ENCODE results near the gene SLC35B2. TPM values are rescaled to one million over a fixed set of nuclear protein-coding genes. Genes with fewer than 3 reads are reported as not detected.

Gene SLC35B2
- total RNA-seq, 1 experiment from 2014 or later: 28.9 TPM

DNA sequence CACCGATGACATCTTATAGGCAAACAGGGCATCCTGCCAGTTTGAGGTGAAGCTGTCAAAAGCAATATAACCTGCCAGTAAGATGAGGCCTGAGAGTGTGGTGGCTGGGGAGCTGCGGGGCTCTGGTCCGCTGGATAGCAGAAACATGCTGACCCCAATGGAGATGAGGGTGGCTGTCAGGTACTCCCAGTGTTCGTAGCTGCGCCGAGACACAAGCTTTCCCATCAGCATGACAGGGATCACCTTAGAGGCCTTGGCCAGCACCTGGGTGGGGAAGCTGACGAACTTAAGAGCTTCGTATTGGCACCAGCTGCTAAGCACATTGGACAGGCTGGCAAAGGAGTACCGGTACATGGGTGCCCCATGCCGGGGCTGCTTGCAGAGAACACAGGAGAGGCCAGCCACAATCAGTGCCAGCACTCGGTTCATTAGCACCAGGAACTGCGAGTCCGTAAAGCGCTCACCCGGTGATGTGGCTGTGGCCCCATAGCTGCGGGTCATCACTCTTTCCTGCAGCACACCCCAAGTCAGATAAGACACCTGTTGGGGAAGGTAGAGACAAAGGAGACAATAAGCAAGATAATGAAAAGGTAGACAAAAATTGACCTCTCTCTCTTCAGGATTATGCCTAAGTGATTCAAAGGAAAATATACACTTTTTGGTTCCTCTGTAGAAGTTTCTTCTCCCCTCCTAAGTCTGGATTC is 2.1 kb downstream of the SLC35B2 start:
- ChIA-PET POLR2A (interaction anchor here (1.0 to 3.7 kb wide), 6 partner anchors 8 to 36 kb away, joined by 3 to 83 read pairs (median 4); partner anchors contain the start of genes HSP90AB1, SLC29A1 and TMEM151B), CTCF (interaction anchor here (1.0 to 4.4 kb wide), 8 partner anchors 11 to 176 kb away, joined by 3 to 76 read pairs (median 6); partner anchors contain the start of gene HSP90AB1)
- peak overlapping the region; percentile 61 for H3K27ac Mint-ChIP-seq
- peak; percentile 3 for ATAC-seq
- H3K27me3 Mint-ChIP-seq (ENCODE audit: low read depth): no peaks in the 10 kb centered on the region
- no peak for DNase-seq (ENCODE audit: low spot score)
- peak; percentile 53; the same call in 1 of the 2 replicates for TF ChIP-seq NFATC4 (CRISPR knock-in tag; IDR thresholded peaks at IDR 0.05)
- TF ChIP-seq EMX1 (CRISPR knock-in tag; IDR thresholded peaks at IDR 0.05): 0 out of 2 replicates have a peak, but pooled peaks have one; percentile 36
- 0 out of 2 replicates have a peak, but pooled peaks have one; percentile 37 for TF ChIP-seq NR2C2 (CRISPR knock-in tag; IDR thresholded peaks at IDR 0.05)
- no peak for TF ChIP-seq TCF7 (CRISPR knock-in tag; IDR thresholded peaks at IDR 0.05; ENCODE audit: low read depth)
- TF ChIP-seq ZNF671 (CRISPR knock-in tag; IDR thresholded peaks at IDR 0.05): peak; percentile 81; the same call in 1 of the 2 replicates
- no peak for TF ChIP-seq SP1 (CRISPR knock-in tag; conservative IDR thresholded peaks at IDR 0.05)
- no peak for TF ChIP-seq SMAD4 (CRISPR knock-in tag; IDR thresholded peaks at IDR 0.05)
- TF ChIP-seq, protein P1, sequence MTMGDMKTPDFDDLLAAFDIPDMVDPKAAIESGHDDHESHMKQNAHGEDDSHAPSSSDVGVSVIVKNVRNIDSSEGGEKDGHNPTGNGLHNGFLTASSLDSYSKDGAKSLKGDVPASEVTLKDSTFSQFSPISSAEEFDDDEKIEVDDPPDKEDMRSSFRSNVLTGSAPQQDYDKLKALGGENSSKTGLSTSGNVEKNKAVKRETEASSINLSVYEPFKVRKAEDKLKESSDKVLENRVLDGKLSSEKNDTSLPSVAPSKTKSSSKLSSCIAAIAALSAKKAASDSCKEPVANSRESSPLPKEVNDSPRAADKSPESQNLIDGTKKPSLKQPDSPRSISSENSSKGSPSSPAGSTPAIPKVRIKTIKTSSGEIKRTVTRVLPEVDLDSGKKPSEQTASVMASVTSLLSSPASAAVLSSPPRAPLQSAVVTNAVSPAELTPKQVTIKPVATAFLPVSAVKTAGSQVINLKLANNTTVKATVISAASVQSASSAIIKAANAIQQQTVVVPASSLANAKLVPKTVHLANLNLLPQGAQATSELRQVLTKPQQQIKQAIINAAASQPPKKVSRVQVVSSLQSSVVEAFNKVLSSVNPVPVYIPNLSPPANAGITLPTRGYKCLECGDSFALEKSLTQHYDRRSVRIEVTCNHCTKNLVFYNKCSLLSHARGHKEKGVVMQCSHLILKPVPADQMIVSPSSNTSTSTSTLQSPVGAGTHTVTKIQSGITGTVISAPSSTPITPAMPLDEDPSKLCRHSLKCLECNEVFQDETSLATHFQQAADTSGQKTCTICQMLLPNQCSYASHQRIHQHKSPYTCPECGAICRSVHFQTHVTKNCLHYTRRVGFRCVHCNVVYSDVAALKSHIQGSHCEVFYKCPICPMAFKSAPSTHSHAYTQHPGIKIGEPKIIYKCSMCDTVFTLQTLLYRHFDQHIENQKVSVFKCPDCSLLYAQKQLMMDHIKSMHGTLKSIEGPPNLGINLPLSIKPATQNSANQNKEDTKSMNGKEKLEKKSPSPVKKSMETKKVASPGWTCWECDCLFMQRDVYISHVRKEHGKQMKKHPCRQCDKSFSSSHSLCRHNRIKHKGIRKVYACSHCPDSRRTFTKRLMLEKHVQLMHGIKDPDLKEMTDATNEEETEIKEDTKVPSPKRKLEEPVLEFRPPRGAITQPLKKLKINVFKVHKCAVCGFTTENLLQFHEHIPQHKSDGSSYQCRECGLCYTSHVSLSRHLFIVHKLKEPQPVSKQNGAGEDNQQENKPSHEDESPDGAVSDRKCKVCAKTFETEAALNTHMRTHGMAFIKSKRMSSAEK (CRISPR knock-in tag; IDR thresholded peaks at IDR 0.05; ENCODE audit: borderline replicate concordance): 0 out of 2 replicates have a peak, but pooled peaks have one; percentile 67
- TF ChIP-seq, protein P2, sequence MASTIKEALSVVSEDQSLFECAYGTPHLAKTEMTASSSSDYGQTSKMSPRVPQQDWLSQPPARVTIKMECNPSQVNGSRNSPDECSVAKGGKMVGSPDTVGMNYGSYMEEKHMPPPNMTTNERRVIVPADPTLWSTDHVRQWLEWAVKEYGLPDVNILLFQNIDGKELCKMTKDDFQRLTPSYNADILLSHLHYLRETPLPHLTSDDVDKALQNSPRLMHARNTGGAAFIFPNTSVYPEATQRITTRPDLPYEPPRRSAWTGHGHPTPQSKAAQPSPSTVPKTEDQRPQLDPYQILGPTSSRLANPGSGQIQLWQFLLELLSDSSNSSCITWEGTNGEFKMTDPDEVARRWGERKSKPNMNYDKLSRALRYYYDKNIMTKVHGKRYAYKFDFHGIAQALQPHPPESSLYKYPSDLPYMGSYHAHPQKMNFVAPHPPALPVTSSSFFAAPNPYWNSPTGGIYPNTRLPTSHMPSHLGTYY (CRISPR knock-in tag; IDR thresholded peaks at IDR 0.05): peak; percentile 39; the same call in 1 of the 2 replicates
- TF ChIP-seq, protein P3, sequence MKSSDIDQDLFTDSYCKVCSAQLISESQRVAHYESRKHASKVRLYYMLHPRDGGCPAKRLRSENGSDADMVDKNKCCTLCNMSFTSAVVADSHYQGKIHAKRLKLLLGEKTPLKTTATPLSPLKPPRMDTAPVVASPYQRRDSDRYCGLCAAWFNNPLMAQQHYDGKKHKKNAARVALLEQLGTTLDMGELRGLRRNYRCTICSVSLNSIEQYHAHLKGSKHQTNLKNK (CRISPR knock-in tag; IDR thresholded peaks at IDR 0.05): no peak
- TF ChIP-seq, protein P4, sequence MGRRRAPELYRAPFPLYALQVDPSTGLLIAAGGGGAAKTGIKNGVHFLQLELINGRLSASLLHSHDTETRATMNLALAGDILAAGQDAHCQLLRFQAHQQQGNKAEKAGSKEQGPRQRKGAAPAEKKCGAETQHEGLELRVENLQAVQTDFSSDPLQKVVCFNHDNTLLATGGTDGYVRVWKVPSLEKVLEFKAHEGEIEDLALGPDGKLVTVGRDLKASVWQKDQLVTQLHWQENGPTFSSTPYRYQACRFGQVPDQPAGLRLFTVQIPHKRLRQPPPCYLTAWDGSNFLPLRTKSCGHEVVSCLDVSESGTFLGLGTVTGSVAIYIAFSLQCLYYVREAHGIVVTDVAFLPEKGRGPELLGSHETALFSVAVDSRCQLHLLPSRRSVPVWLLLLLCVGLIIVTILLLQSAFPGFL (CRISPR knock-in tag; IDR thresholded peaks at IDR 0.05; ENCODE audit: borderline replicate concordance): no peak
- TF ChIP-seq ZNF416 (CRISPR knock-in tag; IDR thresholded peaks at IDR 0.05): peak; percentile 85
- peak; percentile 82; the same call in 1 of the 2 replicates for TF ChIP-seq PRRX2 (CRISPR knock-in tag; IDR thresholded peaks at IDR 0.05)
- TF ChIP-seq, protein P5, sequence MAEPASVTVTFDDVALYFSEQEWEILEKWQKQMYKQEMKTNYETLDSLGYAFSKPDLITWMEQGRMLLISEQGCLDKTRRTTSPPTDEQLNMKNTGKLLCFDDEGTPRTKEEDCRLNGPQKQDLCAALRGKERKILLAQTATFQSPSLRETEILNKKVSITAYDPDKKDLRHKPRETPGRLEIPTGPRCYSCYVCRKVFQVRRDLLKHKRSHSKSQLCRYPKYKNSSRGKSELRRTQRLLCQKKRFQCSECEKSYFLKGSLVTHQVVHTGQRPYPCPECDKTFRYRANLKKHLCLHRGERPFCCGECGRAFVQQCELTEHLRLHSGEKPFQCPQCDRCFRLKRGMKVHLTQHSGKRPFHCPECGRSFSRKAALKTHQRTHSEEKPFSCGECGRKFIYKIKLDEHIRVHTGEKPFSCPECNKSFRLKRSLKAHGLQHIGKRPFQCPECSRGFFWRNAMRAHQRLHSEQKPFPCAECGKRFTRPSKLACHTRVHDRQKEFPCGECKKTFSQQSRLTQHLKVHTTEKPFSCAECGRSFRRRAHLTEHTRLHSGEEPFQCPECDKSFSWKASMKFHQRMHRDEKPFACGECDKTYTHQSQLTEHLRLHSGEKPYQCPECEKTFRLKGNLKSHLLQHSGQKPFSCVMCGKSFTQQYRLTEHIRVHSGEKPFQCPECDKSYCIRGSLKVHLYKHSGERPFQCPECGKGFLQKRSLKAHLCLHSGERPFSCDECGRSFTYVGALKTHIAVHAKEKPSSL (CRISPR knock-in tag; conservative IDR thresholded peaks at IDR 0.05): peak; percentile 47
- no peak for TF ChIP-seq HMGA2 (CRISPR knock-in tag; IDR thresholded peaks at IDR 0.05)
- TF ChIP-seq, protein P6, sequence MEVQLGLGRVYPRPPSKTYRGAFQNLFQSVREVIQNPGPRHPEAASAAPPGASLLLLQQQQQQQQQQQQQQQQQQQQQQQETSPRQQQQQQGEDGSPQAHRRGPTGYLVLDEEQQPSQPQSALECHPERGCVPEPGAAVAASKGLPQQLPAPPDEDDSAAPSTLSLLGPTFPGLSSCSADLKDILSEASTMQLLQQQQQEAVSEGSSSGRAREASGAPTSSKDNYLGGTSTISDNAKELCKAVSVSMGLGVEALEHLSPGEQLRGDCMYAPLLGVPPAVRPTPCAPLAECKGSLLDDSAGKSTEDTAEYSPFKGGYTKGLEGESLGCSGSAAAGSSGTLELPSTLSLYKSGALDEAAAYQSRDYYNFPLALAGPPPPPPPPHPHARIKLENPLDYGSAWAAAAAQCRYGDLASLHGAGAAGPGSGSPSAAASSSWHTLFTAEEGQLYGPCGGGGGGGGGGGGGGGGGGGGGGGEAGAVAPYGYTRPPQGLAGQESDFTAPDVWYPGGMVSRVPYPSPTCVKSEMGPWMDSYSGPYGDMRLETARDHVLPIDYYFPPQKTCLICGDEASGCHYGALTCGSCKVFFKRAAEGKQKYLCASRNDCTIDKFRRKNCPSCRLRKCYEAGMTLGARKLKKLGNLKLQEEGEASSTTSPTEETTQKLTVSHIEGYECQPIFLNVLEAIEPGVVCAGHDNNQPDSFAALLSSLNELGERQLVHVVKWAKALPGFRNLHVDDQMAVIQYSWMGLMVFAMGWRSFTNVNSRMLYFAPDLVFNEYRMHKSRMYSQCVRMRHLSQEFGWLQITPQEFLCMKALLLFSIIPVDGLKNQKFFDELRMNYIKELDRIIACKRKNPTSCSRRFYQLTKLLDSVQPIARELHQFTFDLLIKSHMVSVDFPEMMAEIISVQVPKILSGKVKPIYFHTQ (CRISPR knock-in tag; IDR thresholded peaks at IDR 0.05): peak; percentile 24; the same call in 1 of the 2 replicates
- peak overlapping the region; percentile 83 for H3K4me3 Mint-ChIP-seq
- peaks cover 34% of the 10 kb centered on the region for H3K4me1 Mint-ChIP-seq
- peaks cover 56% of the 10 kb centered on the region for H3K36me3 Mint-ChIP-seq
- no peaks in the 10 kb centered on the region for H3K9me3 Mint-ChIP-seq
